Cardiac septum (tissue), 1 donor: ENCODE measurements around the gene ETV3. TPM values are rescaled to one million over a fixed set of nuclear protein-coding genes. Genes with fewer than 3 reads are reported as not detected.

Experiments used
- DNase-seq: peaks from one replicate; pipeline ENCODE4 v3.0.0-alpha.2; 2020; ENCODE audit warnings: low spot score
- intact Hi-C: fragments of 100-400 bp; cut with DNase I; formaldehyde crosslinking; loops from one replicate; pipeline ENCODE4 v1.14.0; 2022
- total RNA-seq: library from RNA; stranded (reverse); fragmentation: NEBNext Ultra II Directional; extraction: Animal tissue kit (Norgen Biotek cat#: 25700); gene quantifications from one replicate; pipeline ENCODE4 v1.2.1, GENCODE V29; 2021
- donor health status: DM: no; HTN: no; CAD: no.

Gene ETV3
- total RNA-seq, 1 donor from 2014 or later: 19.7 TPM

DNA sequence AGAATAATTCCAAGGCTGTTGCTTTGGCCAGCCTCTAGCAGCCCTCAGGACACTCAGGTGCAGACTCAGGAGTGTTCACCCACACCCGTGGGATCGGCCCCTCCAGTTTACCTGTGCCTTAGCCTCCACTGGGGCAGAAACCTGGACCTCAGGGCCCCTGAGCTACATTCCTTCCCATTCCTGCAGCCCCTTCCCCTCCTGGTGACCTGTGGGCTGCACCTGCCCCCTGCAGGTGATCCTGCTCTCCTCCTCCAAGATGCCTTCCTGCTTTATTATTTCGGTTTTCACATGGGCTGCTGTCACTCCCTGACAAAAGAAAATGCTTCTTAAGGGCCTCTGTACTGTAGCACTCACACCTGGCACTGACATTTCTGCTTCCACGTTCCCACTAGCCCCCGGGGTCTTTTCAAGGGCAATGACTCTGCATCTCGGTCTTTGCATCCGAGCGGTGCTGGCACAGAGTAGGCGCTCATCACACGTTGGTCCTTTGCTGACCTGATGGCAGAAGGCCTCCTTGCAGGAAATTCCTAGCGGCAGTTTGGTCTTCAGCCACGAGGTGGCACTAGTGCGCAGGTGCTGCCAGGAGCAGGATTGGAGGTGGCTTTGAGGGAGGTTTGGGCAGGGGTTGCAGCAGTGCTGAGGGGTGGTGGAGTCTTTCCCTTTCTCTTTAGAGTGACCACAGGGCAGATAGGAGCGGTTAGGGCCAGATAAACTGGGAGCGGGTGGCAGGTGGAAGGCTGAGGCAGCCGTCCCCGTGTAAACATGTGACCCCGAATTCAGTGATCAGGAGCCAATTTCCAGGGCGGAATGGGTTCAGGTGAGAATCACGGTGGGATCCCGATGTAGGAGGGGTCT is 25.3 kb upstream of the ETV3 start:
- peak; percentile 82 for DNase-seq
- intact Hi-C loops: no loop called here

- no peak for DNase-seq
- intact Hi-C loops: no loop called here
Measured at GRCh38 chr1:157162345-157162744, 24.1 kb upstream of the ETV3 start.

DNA sequence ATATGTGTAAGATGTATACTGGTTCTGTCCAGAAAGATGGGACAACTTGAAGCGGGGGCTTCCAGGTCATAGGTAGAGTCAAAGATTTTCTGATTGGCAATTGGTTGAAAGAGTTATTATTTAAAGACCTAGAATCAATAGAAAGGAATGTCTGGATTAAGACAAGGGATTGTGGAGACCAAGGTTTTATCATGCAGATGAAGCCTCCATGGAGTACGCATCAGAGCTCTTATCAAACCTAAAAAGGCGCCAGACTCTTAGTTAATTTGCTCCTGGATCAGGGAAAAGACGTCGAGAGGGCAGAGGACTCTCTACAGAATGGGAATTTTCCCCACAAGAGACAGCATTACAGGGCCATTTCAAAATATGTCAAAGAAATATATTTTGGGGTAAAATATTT is 23.7 kb upstream of the ETV3 start:
- intact Hi-C loops: no loop called here

GRCh38 chr1:157158967-157159366 is 20.8 kb upstream of the ETV3 start:
- DNase-seq: no peak
- intact Hi-C loops: no loop called here

More for the DNA sequence above, 23.7 kb upstream of the ETV3 start:
- DNase-seq: no peak

DNA sequence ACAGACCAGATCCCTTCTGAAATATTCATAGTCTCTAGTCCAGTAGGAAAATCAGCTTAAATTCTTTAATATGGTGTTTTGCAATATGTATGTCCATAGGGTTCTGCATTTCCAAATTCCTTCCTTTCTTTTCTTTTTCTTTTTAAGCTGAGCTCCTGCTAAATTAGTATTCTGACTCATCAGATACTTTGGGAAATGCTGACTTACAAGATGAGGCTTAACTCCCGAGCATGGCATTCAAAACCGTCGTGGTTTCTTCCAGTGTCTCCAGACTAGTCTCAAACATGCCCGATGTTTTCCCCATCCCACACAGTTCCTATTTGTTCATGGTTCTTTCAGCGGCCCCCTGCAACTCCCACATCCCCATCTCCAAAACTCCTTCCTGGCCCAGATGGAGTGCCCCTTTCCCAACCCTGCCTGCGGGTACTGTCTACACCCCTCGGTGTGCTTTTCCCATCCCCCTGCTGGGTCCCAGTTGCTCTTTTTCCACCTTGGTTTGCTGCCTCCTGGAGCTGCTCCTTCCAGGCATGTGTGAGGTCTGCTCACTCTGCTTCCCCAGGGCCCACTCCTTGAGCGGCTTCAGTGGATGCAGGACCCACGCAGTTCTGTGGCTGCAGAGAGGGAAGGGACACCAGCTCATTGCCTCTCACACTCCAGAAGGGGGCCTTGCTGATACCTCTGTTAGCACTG is 19.5 kb upstream of the ETV3 start:
- intact Hi-C loops: no loop called here
- no peak for DNase-seq

- DNase-seq: peak; percentile 90
- intact Hi-C loops: loop anchor here (1.0 kb wide), 1 partner anchor 65 kb away; no protein-coding TSS in a partner anchor
Measured at GRCh38 chr1:157156058-157156541, 17.9 kb upstream of the ETV3 start.

DNA sequence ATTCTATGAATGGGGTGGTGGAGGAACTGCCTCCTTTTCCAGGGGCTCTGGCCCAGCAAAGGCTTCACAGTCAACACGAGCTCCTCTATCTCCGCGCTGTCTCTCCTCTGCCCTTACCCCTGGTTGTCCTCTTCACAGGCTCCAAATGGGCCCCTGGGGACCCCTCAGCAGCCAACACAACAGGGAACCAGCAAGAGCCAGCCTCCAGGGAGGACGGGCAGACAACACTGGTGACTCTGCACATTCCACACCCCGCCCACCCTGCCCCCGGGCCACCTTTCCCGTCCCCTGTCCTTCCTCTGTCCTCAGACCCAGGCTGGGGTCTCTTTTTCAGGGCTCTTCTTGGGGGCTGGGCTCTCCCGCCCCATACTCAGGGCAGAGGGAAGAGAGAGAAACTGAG is 17.5 kb upstream of the ETV3 start:
- DNase-seq: no peak
- intact Hi-C loops: loop anchor here (1.0 kb wide), 1 partner anchor 64 kb away; no protein-coding TSS in a partner anchor

- DNase-seq: no peak
- intact Hi-C loops: no loop called here
Measured at GRCh38 chr1:157154940-157155514, 16.8 kb upstream of the ETV3 start.

- no peak for DNase-seq
- intact Hi-C loops: no loop called here
Measured at GRCh38 chr1:157154291-157154690, 16.1 kb upstream of the ETV3 start.

DNA sequence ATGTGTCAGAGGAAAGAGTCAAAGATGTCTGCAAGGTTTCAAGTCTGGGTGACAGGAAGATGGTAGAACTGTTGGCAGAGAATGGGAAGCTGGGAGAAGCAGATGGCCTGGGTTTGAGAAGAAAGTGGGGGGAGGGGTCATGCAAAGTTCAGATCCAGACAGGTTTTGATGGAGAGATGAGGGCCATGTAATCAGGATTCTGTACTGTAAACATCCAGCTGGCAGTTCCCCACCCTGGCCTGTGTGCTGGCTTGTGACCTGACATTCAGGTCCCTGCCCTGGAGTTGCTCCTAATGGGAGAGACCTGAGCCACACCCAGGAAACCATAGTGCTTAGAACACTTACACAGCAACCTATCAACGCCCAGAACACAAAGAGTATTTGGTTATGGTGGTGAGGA is 15.6 kb upstream of the ETV3 start:
- intact Hi-C loops: no loop called here
- DNase-seq: no peak

DNA sequence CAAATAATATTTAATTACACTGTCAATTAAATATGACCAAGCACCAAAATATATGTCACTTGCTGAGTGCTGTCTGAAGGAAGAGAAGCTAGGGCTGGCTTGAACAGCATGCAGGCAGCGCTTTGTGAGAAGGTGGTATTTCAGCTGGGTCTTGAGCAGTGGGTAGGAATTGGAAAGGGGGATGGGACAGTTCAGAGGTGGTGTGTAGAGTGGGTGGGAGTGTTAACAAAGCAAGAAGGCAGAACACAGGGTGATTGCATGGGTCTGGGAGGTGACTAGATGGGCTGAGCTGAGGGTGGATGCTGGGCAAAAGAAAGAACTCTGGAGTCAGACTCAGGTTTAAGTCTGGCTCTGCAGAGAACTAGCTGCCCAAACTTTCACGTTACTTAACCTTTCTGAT is 14.3 kb upstream of the ETV3 start:
- intact Hi-C loops: no loop called here
- no peak for DNase-seq

DNA sequence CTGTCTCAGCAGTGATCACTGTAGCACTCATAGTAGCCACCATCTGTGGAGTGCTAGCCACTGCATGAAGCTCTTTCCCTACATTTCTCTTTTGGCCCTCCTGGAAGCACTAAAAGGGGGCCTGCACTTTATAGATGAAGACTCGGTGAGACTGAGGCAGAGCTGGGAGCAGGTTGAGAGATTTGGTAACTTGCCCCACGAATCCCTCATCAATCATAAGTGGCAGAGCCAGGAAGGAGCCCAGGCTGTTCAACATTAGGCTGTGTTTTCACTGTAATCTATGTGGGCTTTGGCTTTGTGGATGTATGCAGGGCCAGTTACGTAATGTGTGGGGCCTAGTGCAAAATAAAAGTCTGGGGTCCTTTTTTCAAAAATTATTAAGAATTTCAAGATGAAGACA is 13.3 kb upstream of the ETV3 start:
- DNase-seq: no peak
- intact Hi-C loops: no loop called here

DNA sequence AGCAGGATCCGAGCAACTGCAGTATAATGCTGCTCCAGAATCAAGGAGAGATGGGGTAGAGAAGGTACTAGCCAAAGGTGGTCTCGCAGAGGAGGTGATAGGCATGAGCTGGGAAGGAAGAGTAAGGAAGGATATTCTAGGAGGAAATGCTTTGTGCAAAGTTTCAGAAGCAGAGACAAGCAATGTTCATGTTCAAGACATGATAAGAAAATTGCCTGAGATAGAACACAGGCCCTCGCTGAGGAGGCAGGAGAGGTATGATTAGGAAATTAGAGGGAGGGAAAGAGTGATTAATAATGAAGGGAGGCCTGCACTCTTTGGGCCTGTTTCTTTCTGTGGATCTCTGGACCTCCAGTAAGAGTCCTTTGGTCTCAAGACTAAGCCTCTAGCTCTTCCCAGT is 12.9 kb upstream of the ETV3 start:
- DNase-seq: no peak

GRCh38 chr1:157150631-157151030 is 12.4 kb upstream of the ETV3 start:
- DNase-seq: no peak
- intact Hi-C loops: no loop called here

More for the DNA sequence above, 12.9 kb upstream of the ETV3 start:
- intact Hi-C loops: no loop called here

- DNase-seq: no peak
- intact Hi-C loops: no loop called here
Measured at GRCh38 chr1:157147906-157148700, 9.9 kb upstream of the ETV3 start.

- no peak for DNase-seq
- intact Hi-C loops: no loop called here
Measured at GRCh38 chr1:157147037-157147436, 8.8 kb upstream of the ETV3 start.

GRCh38 chr1:157146244-157146643 is 8.0 kb upstream of the ETV3 start:
- intact Hi-C loops: no loop called here
- DNase-seq: no peak

GRCh38 chr1:157145076-157145475 is 6.9 kb upstream of the ETV3 start:
- intact Hi-C loops: no loop called here
- no peak for DNase-seq

DNA sequence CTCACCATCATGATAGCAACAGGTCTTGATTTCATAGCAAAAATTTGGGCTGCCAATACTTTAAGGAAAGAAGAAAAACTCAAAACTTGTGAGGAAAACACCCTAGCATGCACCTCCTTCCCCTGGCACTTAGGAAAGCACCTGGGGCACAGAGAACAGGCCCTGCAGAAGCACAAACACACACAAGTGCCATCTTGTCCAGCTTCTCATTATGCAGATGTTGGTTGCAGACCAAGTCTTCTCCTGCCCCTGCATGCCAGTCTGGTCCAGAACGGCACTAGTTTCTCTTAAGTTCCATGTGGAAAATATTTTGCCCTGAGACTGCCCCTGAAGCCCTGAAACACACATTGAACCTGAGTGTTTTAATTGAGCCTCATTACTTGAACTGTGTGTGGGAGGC is 6.3 kb upstream of the ETV3 start:
- DNase-seq: no peak
- intact Hi-C loops: no loop called here
